ENCODE data around the gene ZBTB17. TPM values are rescaled to one million over a fixed set of nuclear protein-coding genes. Genes with fewer than 3 reads are reported as not detected.
A peak's percentile ranks its signal among the peaks of the same experiment; 100 is the strongest.

Gene ZBTB17
- total and polyA plus RNA-seq, 9 of the 15 experiments (the other 6 are each of a cell fraction or from before 2014, with no cell fraction given) = 1.1 to 53.4 (median 29.6) TPM

DNA sequence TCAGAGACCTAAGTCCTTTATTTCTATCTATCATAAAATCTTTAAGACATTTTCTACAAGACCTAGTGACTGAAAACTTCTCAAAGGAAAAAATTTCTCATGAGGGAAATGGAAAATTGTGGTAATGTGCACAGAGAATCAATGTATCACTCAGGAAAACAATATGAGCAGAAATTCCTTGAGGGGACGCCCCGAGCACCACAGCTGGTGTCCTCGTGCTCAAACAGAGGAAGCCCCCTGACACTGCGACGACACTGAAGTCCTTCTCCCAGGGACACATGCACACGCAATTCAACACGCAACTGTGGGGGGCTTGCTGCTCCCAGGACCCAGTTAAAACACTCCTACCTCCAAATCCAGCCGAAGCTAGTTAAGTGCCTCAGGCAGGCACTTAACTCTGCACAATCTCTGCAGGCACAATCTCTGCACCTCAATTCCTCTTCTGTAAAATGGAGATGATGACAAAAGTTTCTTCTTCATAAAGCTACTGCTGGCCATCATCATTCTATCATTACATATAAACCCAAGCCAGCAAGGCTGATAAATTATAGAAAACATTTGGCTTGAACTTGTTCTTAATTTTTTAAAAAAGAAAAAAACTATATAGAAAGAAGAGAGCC, 16.0 kb downstream of the ZBTB17 start:
- intact Hi-C loops (cut with micrococcal nuclease) = no loop called here
- Histone ChIP-seq H3K27me3 (ENCODE audit: control insufficient read depth in 2 of 2, insufficient read depth in 2 of 2, low read length in 2 of 2) (no peaks in the 10 kb centered on the region), H3K36me3 (ENCODE audit: control insufficient read depth, insufficient read depth, low read length) (peaks cover 20% of the 10 kb centered on the region; the same call in 1 of the 3 replicates), H3K9ac (ENCODE audit: insufficient read depth in 1 of 2, low read depth in 2 of 2, low read length in 2 of 2) (no peak overlapping the region), H3K79me2 (ENCODE audit: control insufficient read depth, insufficient read depth, low read length) (peaks cover 64% of the 10 kb centered on the region), H3K9me3 (replicated peaks; ENCODE audit: control insufficient read depth, insufficient read depth, low read depth, low read length) (no peaks in the 10 kb centered on the region), H3K4me2 (ENCODE audit: insufficient read depth, low read length) (no peak overlapping the region), H2AFZ (ENCODE audit: low read depth, low read length) (no peak overlapping the region), H3K4me3 (no peak overlapping the region), H3K9me1 (ENCODE audit: control insufficient read depth, insufficient read depth, low read length) (no peaks in the 10 kb centered on the region), H3K4me1 (replicated peaks in 1 of 2; ENCODE audit: control insufficient read depth in 2 of 2, insufficient read depth in 2 of 2, low read length in 2 of 2) (peaks cover 7 to 15% of the 10 kb centered on the region in 2 experiments; a peak in 4 of 5 replicates), H3K27ac (ENCODE audit: extremely low read depth, low read depth, low read length) (no peak overlapping the region), H4K20me1 (replicated peaks; ENCODE audit: control insufficient read depth, insufficient read depth, low read length) (no peaks in the 10 kb centered on the region)
- no peak for FAIRE-seq
- in situ Hi-C loops (cut with MboI) = no loop called here
- no peak for ATAC-seq
- POLR2A ChIA-PET = interaction anchor here (0.7 to 1.9 kb wide), 7 partner anchors 9 to 127 kb away, joined by 3 to 7 read pairs (median 4); partner anchors contain the start of gene ZBTB17
- DNase-seq (ENCODE audit: extremely low read depth in 1 of 4, low spot score in 3 of 4) = no peak
- CTCF ChIA-PET (ENCODE audit: low intra/inter-chr PET ratio) = interaction anchor here (0.6 to 1.4 kb wide), 2 partner anchors 128 to 157 kb away, joined by 3 read pairs; no protein-coding TSS in a partner anchor
- TF ChIP-seq ZKSCAN8 (CRISPR knock-in tag; IDR thresholded peaks at IDR 0.05) (no peak), PHF21A (IDR thresholded peaks at IDR 0.05; ENCODE audit: borderline replicate concordance, low read depth) (peak; percentile 68; the same call in 1 of the 2 replicates), RCOR1 (IDR thresholded peaks at IDR 0.05; ENCODE audit: borderline replicate concordance in 1 of 2, low read depth in 2 of 2, low read length in 2 of 2) (0 out of 4 replicates have a peak, but pooled peaks of 1 of the 2 experiments have one; percentile 32), KDM1A (IDR thresholded peaks at IDR 0.05) (peak; percentile 80 to 86)
- TF ChIP-seq, protein P1, sequence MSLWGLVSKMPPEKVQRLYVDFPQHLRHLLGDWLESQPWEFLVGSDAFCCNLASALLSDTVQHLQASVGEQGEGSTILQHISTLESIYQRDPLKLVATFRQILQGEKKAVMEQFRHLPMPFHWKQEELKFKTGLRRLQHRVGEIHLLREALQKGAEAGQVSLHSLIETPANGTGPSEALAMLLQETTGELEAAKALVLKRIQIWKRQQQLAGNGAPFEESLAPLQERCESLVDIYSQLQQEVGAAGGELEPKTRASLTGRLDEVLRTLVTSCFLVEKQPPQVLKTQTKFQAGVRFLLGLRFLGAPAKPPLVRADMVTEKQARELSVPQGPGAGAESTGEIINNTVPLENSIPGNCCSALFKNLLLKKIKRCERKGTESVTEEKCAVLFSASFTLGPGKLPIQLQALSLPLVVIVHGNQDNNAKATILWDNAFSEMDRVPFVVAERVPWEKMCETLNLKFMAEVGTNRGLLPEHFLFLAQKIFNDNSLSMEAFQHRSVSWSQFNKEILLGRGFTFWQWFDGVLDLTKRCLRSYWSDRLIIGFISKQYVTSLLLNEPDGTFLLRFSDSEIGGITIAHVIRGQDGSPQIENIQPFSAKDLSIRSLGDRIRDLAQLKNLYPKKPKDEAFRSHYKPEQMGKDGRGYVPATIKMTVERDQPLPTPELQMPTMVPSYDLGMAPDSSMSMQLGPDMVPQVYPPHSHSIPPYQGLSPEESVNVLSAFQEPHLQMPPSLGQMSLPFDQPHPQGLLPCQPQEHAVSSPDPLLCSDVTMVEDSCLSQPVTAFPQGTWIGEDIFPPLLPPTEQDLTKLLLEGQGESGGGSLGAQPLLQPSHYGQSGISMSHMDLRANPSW (CRISPR knock-in tag; IDR thresholded peaks at IDR 0.05) = no peak
- WGBS (ENCODE audit: insufficient coverage, low coverage, missing lambda C conversion rate) = 76% methylated on average over 8 of the region's 8 CpGs
- no TSS peak for BruUV-seq (replicated peaks)

Data from K562 (cell line).